A172 (cell line): ENCODE measurements around the gene ACTR1B. TPM values are rescaled to one million over a fixed set of nuclear protein-coding genes. Genes with fewer than 3 reads are reported as not detected.
"Not testable (repeated sequence)": the region's sequence is repeated elsewhere in the genome, so short reads cannot be mapped to it uniquely, and the experiment has no call there.

ENCODE experiments used
- DNase-seq: peaks from one replicate; pipeline ENCODE4 v3.0.0-alpha.2; 2015; ENCODE audit warnings: low spot score
- total RNA-seq: library from RNA; depleted of rRNA; stranded (reverse); fragments of >200 nt; shearing (Covaris generic); gene quantifications from 2 replicates; pipeline ENCODE4 v1.2.3, GENCODE V29; 2014

Gene ACTR1B
- total RNA-seq, 1 experiment from 2014 or later, result 63.7 TPM

- no peak for DNase-seq
These were observed 5.1 kb downstream of the ACTR1B start for GRCh38 chr2:97658691-97659157.

GRCh38 chr2:97657986-97658690 is 5.7 kb downstream of the ACTR1B start:
- no peak for DNase-seq

GRCh38 chr2:97656905-97657587 is 6.8 kb downstream of the ACTR1B start:
- DNase-seq, result no peak

GRCh38 chr2:97656129-97656755 is 7.6 kb downstream of the ACTR1B start:
- DNase-seq, result no peak

- DNase-seq, result no peak
These were observed 9.1 kb downstream of the ACTR1B start for GRCh38 chr2:97654791-97655190.

GRCh38 chr2:97654309-97654708 is 9.5 kb downstream of the ACTR1B start:
- DNase-seq, result no peak

- DNase-seq, result no peak
These were observed 10.0 kb downstream of the ACTR1B start for GRCh38 chr2:97653874-97654273.

- DNase-seq, result no peak
These were observed 10.4 kb downstream of the ACTR1B start for GRCh38 chr2:97653473-97653872.

GRCh38 chr2:97651114-97651513 is 12.7 kb downstream of the ACTR1B start:
- no peak for DNase-seq

DNA sequence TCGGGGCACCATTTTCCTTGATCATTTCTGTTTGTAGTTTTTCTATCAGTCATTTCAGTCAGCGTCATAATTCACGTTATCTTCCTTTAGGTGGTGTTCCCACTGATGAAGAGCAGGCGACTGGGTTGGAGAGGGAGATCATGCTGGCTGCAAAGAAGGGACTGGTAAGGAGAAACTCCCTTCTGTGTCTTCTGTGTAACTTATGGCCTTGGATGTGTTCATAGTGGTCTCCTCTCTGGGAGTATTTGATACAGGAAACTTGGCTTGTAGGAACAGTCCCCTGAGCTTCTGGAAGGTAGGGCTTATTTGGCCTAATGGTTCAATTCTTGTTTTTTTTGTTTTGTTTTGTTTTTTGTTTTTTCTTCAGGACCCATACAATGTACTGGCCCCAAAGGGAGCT is 16.9 kb downstream of the ACTR1B start:
- no peak for DNase-seq

DNA sequence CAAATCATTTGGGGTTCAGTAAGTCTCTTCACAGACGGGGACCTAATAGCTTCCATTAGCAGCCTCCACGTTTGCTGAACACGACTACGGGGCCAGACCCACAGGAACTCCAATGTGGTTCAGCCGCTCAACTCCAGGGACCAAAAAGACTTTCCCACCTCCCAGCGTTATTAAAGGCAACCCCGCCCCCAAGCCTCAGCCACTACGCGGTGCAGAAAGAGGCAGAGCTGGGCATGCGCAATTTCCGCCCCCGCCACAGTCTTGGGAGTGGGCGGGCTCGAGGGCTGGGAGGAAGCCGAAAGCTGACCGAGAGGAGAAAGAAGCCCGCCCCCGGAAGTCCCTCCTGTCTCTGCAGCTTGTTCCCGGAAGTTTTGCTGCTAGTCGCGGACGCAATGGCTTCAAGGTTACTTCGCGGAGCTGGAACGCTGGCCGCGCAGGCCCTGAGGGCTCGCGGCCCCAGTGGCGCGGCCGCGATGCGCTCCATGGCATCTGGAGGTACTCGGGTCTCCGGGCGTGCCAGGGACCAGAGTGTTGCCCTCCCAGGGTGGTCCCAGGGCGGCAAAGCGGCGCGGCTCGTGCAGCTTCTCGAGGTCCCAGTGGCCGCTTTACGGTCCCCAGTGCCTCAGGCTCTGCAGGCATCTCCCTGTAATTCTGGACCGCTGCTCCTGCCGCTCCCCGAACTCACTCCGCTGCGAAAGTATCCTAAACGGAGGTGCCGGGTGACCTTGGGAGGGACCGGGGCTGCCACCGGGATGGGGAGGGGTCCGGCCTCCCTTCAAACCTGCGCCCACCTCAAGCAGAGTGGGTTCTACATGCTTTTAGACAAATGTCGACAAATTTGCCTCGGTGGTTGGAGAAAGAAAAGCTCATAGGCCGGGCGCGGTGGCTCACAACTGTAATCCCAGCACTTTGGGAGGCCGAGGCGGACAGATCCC is 17.9 kb downstream of the ACTR1B start, which contains the start of gene COX5B:
Gene COX5B, plus strand, starts transcription at position 368 of the 935 bp plus-strand sequence. Its CDS starts 25 bp downstream, at position 393.
- DNase-seq, result peak; percentile 99

- DNase-seq, result no peak
These were observed 18.6 kb downstream of the ACTR1B start for GRCh38 chr2:97645112-97645694.

DNA sequence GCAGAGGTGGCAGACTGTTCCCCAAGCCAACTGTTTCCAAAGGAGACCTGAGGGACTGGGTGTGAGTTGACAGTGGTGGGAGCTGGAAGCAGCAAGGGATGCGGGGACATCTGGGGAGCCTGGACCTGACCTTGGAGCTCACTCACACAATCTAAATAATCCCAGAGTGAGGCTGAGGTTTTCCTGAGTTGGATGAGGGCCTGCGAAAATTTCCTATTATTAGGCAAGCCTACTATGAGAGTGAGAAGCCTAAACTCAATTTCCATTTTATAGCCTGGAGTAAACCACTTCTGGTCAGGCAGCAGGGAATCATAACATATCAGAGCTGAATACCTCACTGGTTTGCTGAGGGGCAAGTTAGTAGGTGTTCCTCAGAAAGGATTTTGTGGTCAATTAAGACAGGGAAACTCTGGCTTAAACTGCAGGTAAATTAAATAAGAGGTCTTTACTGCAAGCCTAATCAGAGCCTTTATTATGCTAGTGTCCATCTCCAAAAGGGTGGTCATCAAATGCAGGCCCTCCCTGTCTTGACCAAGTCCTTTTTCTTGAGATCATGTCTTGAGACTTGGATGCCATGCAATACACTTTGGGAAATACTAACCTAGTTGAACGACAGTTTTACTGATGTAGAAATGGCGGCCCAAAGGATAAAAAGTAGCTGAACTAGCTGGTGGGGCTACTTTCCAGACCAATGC is 19.7 kb downstream of the ACTR1B start:
- DNase-seq, result no peak

GRCh38 chr2:97626049-97626430 is 37.8 kb downstream of the ACTR1B start:
- not testable (repeated sequence) for DNase-seq

DNA sequence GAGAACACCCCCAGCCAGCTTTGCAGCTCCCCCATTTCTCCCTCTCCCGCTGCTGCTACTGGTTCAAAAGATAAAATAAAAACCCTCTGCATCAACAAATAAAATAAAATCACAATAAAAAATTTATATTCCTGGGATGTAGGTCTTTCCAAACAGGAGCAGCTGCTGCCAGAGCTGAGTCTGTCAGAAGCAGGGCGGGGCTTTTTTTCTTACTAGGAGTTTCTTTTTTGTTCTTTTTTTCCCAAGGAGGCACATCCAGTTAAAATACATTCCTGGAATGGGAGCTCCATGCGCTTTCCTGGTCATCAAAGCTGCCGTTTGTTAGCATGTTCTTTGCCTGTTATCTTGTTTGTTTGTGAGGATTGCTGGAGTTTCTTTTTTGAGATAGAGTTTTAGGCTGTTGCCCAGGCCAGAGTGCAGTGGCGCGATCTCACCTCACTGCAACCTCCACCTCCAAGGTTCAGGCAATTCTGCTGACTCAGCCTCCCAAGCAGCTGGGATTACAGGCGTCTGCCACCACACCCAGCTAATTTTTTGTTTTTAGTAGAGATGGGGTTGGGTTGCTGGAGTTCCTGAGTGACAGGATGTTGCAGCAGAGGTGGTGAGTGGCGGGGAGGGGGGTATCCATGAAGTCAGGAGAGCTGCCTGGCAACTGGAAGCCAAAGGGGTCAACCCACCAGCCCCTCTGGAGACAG is 38.3 kb downstream of the ACTR1B start:
- not testable (repeated sequence) for DNase-seq

DNA sequence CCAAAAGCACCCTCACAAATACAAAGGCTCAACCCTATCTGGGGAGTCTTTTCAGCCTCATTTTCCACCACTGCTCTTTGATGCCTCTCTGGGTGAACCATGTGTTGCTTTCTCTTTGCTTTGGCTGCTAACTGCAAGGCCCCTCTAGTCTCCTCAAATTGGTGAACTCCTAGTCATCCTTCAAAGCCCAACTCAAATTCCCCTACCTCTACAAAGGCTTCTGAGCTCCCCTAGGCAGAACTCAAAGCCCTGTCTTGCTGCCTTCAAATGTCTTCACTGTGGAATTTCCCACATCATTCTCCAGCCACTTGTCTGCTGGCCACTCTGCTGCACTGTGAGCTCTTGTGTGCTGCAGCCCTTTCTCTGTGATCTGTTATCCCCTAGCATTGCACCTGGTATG is 40.9 kb downstream of the ACTR1B start:
- DNase-seq, result not testable (repeated sequence)

DNA sequence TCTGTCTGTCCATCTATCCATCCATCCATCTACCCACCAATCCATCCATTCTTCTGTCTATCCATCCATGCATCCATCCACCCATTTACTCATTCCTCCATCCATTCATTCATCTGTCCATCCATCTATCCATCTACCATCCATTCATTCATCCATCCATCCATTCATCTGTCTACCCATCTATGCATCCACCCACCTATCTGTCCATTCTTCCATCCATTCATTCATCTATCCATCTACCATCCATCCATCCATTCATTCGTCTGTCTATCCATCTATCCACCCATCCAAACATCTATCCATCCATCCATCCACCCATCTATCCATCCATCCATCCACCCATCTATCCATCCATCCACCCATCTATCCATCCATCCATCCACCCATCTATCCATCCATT is 43.4 kb downstream of the ACTR1B start:
- DNase-seq, result not testable (repeated sequence)

DNA sequence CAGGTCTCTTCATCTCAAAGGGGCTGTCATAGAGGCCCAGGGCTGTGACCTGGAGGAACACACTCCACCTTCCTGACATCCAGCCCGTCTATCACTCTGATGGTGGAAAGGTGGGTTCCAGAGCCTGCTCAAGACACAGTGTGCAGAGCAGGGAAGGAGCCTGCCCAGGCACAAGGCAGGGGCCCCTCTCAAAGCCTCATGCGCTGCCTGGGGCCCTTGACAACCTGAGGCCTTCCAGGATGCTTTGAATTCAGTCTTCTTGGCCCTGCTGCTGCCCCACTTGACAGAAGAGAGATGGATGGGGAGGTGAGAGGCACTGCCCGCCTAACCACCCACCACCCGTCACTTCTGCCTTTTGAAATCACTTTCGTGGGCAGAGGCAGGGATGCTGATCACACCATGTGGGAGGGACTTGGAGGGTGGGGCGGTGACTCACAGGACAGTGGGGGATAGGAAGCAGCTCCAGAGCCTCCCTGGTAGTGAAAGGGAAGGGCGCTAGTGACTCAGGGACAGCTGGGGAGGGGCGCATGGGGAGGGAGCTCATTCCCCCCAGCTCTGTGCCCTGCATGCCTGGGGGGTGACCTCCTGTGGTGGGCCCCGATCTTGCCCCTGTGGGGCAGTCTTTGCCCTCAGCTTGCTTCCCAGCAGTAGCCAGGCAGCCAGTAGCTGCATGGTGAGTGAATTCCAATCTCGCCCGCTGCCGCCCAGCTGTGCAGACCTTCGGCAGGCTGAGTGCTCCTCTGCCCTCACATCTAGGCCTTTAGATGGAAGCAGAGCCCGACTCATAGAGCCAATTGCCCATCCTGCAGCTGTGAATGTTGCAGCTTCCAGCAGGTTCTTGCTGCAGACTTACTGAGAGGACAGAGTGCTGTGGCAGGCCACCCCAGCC is 44.7 kb downstream of the ACTR1B start:
- DNase-seq, result not testable (repeated sequence)

DNA sequence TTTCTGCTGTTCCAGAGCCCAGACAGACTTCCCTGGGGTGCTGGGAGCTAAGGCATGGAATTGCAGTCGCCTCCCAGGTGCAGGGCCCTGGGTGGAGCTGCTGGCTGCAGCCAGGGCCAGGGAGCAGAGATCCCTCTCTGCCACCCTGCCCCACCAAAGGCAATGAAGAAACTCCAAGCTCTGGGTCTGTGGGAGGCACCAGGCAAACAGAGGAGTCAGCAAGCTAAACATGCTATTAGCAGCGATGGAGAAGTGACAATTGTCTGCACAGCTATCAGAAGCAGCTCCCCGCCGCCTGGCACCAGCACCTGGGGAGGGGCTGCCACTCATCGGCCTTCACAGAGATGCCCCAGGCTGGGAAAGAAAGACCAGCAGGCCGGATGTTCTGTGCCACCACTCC is 45.9 kb downstream of the ACTR1B start:
- no peak for DNase-seq
